CD4-positive, alpha-beta T cell treated with Interleukin-4 for 1 hour (primary cell): ENCODE results near the gene ITGB7.
"Not testable (repeated sequence)": the region's sequence is repeated elsewhere in the genome, so short reads cannot be mapped to it uniquely, and the experiment has no call there.

Source experiments
- DNase-seq, 2 donors: peaks; one replicate each; pipeline ENCODE4 v3.0.0-alpha.2; 2020 to 2022

The ITGB7 gene

DNA sequence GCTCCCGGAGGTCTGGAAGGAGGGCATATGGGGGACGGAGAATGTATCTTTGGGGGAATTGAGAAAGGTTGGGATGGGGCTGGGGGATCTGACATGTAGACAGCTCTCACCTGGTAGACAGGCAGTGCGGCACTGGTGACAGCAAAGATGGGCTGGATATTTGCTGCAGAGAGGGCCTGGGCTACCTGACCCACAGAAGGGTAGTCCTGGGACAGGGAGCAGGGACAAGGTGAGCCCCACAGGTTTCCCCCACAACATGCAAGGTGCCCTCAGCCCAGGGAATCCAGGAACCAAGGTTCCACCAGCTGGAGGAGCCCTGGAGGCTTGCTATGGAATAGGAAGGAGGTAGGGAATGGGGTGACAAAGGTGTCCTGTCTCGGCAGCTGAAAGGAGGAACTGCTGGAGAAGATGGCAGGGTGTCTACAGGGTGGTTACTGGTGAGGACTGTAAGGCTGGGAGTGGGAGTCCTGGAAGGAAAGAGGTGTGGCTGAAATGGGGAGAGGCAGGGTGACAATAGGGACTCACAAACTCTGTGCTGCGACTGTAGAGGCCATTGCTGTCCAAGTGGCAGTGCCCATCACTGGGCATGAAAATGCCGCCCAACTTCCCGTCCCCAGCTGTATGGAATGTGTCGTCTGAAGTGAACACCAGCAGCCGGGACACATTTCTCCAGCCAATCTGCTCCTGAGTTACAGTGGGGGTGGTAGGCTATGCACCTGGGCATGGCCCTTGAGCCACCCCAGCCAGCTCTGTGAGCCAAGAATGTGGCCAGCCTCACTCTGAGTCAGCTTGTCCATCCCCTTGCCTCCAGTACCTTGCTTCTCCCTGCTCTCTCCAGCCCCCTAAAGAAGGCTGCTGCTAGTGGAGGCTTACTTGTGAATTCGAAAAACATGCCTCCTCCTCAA lies 11.3 kb downstream of the ITGB7 start:
- no peak for DNase-seq

DNA sequence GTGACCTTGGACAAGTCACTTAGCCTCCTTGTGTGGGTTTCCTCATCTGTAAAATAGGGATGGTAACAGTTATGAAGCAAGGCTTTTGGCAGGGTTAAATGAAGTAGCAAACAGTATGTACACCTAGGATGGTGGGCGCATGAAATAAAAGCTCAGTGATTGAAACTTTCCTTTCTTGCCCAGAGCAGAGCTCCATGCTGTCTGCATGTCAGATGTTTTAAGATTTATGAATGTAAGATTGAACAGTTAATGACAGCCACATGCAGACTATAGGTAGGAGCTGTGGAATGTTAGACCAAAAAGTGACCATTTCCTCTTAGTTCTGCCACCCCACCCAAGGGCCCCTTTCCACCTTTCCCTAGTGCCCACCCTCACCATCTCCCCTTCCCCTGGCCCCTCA lies 12.1 kb downstream of the ITGB7 start:
- no peak for DNase-seq

DNA sequence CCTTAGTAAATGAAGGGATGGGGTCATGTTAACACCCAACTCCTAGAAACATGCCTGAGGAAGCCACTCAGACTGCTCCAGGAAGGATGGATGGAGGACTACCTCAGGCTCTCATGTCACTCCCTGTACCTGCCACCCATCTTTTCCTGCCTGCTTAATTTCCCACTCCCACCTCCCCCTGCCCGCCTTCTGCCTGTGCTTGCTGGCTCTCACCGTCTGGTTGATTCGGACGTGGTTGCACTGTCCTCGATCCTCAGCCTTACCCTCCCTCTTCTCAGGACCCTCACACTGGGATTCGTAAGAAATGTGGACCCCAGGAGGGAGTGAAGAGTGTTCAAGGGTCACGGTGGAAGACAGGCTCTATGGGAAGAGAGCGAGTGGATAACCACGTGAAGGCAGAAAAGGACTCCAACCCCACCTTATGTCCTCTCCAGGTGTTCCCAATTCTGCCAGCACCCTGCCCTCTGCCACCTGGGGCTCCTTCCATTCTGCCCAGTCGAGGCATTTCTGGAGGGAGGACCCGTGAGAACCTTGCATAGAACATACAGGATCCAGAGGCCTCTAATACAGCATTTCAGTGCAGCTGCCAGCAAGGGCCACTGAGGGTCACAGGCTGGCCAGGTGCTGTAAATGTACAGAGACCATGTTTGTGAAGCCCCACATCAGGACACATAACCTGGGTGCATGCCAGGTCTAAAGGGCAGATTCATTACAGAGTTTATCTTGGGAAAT lies 12.9 kb downstream of the ITGB7 start:
- DNase-seq: no peak

DNA sequence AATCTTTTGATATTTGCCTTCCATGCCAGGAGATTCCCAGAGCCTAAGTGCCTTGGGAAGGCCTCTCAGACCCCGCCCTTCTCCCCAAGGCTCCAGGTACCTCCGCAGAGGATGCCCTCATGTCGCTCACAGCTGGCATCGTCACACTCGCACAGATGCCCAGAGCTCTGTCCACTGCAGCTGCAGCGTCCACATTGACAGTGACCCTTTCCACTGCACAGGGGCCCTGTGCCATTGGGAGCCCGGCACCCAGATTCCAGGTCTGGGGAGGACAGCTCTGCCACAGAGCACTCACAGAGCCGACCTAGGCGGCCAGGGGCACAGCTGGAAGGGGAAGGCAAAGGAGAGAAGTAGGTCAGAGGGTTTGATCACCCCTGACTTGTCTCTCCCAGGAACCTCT lies 14.0 kb downstream of the ITGB7 start:
- DNase-seq: no peak

DNA sequence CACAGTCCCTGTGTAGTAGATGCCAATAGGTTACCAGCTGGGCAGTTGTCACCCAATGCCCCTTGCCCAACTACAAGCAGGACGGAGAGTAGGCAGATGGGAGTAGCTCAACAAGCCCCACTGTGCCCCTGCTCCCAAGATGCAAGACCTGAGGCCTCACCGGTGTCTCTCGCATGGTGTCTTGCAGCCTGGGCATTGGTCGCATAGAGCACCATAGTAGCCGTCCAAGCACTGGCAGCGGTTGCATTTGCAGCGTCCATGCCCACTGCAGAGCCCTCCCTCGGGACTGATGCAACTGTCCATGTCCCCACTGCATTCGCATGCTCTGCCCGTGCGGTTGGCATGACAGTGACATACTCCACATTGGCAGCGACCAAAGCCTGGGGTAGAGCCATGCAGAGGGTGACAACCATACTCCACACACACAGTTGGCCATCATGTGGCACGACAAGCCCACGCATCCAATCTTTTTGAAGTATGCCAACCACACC lies 14.5 kb downstream of the ITGB7 start:
- DNase-seq: no peak

DNA sequence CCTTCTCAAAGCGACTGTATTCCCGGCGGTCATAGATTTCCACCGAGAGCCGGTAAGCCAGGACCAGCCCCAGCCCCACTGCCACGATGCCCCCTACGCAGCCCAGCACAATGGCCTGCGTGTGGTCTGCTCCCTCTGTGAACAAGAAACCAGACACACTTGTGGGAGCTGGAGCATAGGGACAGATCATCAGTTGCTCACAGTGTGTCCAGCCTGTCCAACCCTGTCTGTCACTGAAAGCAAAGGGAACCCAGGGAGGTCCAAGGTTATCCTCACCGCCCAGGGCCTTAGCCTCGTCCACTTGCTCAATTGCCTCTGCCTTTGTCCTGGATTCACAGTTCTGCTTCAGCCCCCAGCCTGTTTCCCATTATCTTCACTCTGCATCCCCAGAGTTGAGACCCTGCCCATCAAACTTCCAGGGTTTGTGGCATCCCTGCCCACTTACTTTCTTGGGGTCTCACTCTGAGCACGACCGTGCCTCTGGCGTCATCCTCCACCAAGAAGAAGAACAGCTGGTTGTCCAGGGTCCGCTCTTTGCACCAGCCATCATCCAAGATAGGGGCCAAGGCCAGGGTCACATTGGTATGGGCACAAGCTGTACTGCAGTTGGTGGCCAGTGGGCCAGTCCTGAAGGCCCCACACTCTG lies 15.0 kb downstream of the ITGB7 start:
- DNase-seq: no peak

DNA sequence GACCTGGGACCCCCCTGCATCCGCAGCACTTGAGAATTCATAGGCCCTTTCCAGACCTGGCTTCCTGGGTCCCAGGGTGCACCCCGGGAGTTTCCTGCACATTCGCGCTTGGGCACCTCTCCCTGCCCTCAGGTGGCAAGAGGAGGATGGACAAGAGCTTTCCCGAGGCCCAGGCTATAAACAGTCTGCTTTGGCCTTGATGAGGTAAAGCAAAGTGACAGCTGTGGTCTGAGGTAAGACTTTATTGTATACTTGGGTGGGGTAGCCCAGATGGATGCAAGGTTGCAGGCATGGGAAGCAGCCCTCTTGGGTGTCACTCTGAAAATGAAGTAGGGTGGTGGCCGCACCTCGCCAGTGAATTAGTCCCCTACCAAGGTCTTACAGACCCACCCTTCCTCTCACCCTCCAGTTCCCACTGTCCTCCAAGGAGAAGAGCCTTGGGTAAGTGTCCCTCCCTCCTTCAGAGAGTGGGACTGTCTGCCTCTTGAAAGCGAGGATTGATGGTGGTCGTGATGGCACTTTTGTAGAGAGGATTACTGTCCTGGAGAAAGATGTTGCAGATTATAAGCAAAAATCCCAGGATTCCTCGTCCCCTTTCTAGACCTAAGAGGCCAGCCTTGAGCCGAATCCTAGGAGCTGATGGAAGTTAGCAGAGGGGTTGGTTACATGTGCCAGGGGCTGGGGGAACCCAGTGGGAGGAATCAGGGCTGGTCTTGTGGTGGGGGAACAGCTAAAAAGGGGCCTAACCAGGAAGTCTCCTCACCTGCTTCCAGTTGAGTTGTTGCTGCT lies 15.8 kb downstream of the ITGB7 start:
- DNase-seq: no peak

DNA sequence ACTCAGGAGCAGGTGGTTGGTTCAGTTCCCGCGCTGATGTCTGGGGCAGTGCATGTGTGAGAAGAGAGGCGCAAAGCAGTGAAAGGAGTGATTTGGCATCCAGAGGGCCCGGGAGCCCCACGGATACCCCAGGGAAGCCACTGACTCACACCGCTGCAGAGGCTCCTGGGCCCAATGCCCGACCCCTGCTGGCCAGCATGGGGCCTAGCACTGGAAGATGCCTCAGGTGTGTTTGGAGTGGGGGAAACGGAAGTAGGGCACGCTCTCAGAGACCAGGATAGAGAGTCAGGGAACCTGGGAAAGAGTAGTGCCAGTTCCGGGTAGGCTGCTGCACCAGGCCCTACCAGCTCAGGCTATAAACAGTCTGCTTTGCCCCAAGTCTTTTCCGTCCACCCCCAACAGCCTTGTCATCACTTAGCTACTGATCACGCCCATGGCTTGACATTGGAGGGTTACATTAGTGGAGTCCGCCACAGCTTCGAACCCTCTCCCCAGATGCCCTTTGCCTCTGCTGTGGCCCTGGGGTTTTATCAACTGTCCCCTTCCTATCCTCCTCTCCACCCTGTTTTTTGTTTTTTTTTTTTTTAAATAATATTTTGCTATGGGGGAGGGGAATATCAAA lies 16.8 kb downstream of the ITGB7 start:
- DNase-seq: peak; percentile 52 to 56

DNA sequence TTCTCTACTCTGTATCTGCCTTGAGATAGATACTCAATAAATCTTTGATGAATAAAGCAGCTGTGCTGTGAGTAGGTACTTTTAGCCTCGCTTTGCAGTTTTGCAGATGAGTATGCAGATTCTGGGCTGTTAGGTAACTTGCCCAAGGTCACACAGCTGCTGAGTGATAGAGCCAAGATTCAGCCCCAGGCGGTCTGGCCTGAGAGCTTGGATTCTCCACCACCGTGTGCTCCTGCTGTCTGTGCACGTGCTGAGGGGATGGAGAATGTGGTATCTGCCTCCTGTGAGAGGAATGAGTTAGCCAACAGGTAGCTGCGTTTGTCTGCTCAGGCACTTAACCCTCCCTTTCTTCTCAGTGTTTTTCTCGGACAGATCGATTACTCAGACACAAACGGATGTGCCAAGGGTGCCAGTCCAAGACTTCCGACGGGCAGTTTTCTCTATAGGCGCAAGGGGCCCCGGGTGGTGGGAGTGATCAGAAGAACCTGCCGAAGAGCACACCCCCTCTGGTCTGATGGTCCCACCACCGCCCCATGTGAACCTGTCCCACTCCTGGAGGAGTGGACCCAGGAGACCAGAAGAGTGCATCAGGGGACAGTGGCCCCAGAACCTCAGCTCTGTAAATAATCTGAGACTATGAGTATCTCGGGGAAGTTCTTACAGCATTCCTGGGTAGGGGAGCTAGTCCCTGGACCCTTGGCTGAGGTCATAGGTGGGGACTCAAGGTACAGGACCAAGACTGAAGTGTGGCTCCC lies 19.7 kb downstream of the ITGB7 start:
- DNase-seq: no peak

DNA sequence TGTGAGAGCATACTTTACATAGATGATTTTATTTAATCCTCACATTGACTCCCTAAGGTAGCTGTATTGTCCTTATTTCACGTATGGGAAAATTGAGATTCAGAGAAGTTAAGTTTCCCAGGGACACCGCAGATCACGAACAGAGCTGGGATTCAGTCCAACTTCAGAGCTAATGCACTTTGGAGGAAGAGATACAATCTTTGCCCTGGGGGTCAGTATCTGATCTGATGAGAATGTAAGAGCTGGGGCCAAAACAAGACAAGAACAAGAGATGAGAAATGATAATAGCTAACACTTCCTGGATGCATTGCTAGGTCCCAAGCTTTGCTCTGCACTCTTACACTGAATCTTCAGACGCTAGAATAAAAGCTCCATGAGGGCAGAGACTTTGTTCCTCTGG lies 20.3 kb downstream of the ITGB7 start:
- no peak for DNase-seq

DNA sequence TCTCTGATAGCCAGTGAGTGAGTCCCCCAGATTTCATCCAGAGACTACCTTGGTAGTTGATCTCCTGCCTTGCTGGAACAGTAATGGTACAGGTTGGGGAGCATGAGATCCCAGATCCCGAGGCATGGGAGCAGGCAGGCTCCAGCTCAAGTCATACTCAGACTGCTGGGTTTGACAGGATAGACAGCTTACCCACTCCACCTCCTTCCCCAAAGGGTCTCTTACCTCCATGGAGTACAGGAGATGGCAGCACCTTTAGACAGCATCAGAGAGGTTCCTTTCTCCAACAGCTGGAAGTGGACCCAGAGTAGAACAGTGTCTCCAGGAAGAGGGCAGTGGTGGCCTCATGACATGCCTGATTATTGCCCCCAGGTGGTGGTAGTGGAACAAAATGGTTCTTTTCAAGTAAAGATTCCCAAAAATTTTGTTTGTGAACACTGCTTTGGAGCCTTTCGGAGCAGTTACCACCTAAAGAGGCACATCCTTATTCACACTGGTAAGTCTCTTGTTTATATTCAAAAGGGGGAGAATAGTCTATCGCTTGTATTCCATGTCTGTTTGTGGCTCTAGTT lies 21.4 kb downstream of the ITGB7 start:
- DNase-seq: no peak

DNA sequence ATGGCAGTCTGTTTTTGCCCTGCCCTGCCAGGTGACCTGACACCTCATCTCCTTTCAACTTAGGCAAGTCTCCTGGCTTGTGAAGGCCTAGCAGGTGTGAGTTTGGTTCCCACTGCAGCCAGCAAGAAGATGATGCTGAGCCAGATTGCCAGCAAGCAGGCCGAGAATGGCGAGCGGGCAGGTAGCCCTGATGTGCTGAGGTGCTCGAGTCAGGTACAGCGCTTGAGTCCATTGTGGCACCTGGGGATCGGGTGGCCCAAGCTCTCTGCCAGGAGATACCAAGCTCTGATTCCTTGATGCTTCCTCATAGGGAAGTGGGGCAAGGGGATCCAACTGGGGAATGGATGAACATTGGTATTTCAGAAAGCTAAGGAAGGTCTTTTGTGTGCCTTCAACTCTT lies 22.2 kb downstream of the ITGB7 start:
- DNase-seq: no peak

DNA sequence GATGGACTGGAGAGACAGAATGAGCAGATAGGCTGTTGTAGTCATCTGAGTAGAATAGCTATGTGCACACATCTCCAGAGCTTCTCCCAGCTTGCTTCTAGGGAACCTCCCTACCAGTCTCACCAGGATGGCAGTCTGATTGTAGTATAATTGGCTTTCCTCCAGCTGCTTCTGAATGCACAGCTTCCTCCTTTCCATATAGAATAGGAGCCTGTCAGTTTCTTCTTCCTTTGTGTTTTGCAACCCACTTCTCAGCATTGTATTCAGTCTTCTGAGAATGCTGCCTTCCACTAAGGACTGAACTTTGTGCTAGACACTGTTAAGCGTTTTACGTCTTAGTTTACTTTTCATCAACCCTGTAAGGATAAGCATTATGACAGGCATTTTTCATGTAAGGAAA lies 24.1 kb downstream of the ITGB7 start:
- no peak for DNase-seq

DNA sequence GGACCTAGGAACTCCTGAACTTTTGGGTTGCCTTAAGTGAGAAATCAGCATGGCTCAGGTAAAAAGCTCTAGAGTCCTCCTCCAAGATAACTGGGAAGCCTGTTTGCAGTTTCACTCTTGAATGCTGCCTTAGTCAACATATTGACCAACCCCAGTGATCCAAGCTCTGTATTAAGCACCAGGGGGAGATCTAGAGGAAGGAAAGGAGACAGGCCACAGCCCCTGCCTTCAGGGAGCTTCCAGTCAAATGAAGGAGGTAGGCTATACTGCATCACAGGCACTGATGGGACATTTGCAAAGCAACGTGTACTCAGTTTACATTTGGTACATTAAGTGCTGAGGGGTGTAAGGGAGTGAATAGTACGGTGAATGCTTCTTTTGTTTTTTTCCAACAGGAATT lies 25.1 kb downstream of the ITGB7 start:
- DNase-seq: no peak

DNA sequence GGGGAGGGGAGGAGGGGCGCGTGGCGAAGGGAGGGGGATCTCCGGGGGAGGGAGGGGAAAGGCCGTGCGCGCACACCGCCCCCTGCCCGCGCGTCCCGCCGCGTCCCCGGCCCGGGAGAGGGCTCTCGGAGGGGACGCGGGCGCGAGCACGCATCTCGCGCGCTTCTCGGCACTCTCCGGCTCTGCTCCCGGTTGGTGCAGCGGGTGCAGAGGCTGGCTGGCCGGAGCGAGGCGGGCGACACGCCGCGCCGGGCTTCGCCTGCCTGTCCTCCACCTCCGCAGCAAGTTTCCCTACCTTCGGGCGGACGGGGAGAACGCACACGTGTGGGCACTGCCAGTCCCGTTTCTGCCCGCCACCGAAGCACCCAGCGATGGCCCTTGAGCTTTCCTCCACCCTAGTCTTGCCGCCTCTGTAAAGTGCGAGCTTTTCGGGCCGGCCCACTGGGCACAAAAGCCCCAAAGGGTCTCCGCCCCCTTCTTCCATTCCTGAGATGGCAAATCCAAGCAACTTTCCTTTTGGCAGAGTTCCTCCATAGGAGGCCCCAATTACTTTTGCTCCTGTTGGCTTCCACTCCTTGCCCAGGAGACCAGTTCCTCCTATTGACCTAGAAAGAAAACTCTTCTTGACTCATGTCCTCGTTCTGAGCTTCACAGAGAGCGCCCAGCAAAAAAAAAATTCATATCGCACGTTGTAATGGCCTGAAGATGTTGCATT lies 26.0 kb downstream of the ITGB7 start:
- no peak for DNase-seq

DNA sequence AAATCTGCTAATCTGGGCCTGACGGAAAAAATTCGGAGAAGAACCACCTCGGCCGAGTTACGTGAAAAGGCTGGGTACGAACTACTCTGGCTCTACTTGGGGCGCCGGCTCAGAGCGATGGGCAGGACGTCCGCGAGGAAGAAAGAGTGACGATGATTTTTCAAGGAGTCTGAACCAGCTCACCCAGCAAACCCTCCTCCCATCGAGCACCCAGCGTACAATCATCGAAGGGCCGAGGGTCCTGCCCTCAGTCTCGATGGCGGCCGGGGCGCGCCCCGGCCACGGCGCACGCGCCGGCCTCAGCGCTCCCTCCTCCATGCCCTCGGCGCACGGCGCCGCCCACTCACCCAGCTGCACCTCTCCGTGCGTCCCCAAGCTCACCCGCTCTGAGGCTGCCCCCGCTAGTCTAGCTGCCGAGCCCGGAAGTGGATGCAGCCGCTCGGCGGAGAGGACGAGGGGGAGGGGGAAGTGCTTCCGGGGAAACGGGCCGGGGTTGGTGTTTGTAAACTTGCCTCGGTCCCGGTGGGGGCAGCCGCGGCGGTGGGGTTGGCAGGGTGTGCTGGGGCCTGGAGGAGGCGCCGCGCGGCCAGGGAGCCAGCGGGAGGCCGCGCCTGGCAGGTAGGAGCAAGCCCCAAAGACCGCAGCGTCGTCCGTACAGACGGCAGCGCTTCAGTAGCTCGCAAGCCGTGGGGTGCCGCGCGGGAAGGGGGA lies 26.7 kb downstream of the ITGB7 start, which contains the start of the genes CSAD and ZNF740:
TSS of gene CSAD (minus strand) at position 706 of the 711 bp plus-strand sequence. CDS start 7,455 bp downstream, outside the sequence.
TSS of gene ZNF740 (plus strand) at position 503 of the 711 bp plus-strand sequence. CDS start 1,262 bp downstream, outside the sequence.
- peak; percentile 98 to 99 for DNase-seq

DNA sequence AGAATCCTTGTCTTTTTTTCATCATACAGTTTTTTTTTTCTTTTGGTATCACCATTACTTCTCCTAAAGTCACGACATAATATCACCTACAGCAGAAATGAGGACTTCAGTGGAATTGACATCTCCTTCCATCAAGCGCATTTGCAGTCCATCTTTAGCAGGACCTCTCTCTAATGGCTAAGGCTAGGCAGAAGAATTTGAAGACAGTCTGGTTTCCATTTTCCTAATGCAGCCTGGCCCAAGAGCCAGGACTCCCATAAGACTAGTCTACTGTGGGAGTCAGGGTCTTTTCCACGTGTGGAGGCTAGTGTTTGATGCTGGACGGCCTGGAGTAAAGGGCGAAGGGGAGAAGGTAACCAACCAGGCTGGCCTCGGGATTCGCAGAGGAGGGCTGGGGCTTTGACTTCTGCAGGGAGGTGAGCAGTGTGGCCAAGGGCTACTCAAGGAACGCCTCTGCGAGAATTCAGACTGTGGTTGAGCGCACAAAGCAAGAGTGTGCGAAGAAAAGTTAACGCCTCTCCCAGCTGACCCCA lies 27.3 kb downstream of the ITGB7 start:
- DNase-seq: no peak

DNA sequence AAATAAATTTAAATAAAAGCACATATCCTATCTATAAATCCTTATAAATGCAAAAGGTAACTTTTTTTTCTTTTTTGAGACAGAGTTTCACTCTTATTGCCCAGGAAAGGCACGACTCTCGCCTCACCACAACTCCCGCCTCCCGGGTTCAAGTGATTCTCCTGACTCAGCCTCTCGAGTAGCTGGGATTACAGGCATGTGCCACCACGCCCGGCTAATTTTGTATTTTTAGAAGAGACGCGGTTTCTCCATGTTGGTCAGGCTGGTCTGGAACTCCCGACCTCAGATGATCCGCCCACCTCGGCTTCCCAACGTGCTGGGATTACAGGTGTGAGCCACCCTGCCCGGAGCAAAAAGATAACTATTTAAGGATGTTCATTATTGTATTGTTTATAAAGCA lies 28.2 kb downstream of the ITGB7 start:
- DNase-seq: not testable (repeated sequence)

DNA sequence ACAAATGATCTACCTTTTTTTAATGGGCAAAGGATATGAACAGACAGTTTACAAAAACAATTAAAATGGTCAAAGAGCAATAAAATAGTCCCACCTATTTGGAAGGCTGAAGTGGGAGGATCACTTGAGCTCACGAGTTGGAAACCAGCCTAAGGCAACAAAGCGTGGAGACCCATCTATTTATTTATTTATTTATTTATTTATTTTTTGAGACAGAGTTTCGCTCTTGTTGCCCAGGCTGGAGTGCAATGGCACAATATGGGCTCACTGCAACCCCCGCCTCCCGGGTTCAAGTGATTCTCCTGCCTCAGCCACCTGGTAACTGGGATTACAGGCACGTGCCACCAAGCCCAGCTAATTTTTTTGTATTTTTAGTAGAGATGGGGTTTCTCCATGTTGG lies 29.6 kb downstream of the ITGB7 start:
- DNase-seq: not testable (repeated sequence)
